ENCODE measurements around the gene SPSB3.

SPSB3 gene

GRCh38 chr16:1816396-1817275, 34.3 kb upstream of the SPSB3 start:
- TF ChIP-seq SIN3A (IDR thresholded peaks at IDR 0.05; ENCODE audit: borderline replicate concordance, insufficient read depth, low read length): no peak
- TF ChIP-seq FOXP2 (optimal IDR thresholded peaks at IDR 0.05; ENCODE audit: borderline replicate concordance, extremely low read depth, extremely low read length, insufficient read depth): no peak
- TF ChIP-seq TAF1 (IDR thresholded peaks at IDR 0.05; ENCODE audit: borderline replicate concordance, insufficient read depth, low read length): no peak
- TF ChIP-seq REST (IDR thresholded peaks at IDR 0.05; ENCODE audit: insufficient read depth in 1 of 2, low read depth in 2 of 2, low read length in 2 of 2): no peak
- TF ChIP-seq POLR2AphosphoS5 (IDR thresholded peaks at IDR 0.05; ENCODE audit: low read depth, low read length): no peak

DNA sequence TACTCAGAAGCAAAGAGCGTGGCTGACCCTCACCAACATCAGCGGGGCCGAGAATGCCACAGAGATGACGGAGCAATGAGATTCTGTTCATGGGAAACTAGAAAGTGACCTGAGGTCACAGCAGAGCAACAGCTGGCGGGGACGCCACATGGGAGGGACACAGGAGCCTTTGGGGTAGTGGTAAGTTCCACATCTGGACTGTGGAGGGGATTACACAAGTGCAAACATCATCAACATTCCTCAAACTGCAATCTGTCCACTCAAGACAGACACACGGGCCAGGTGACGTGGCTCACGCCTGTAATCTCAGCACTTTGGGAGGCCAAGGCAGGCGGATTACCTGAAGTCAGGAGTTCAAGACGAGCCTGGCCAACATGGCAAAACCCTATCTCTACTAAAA, 33.1 kb upstream of the SPSB3 start:
- TF ChIP-seq POLR2AphosphoS5 (IDR thresholded peaks at IDR 0.05; ENCODE audit: low read depth, low read length): no peak
- TF ChIP-seq TAF1 (IDR thresholded peaks at IDR 0.05; ENCODE audit: borderline replicate concordance, insufficient read depth, low read length): no peak
- no peak for TF ChIP-seq REST (IDR thresholded peaks at IDR 0.05; ENCODE audit: insufficient read depth in 1 of 2, low read depth in 2 of 2, low read length in 2 of 2)

GRCh38 chr16:1812732-1813163, 30.4 kb upstream of the SPSB3 start:
- TF ChIP-seq TAF1 (IDR thresholded peaks at IDR 0.05; ENCODE audit: borderline replicate concordance, insufficient read depth, low read length) (no peak), SIN3A (IDR thresholded peaks at IDR 0.05; ENCODE audit: borderline replicate concordance, insufficient read depth, low read length) (no peak), FOXP2 (optimal IDR thresholded peaks at IDR 0.05; ENCODE audit: borderline replicate concordance, extremely low read depth, extremely low read length, insufficient read depth) (no peak), POLR2AphosphoS5 (IDR thresholded peaks at IDR 0.05; ENCODE audit: low read depth, low read length) (no peak), REST (IDR thresholded peaks at IDR 0.05; ENCODE audit: insufficient read depth in 1 of 2, low read depth in 2 of 2, low read length in 2 of 2) (no peak)

- no peak for TF ChIP-seq SIN3A (IDR thresholded peaks at IDR 0.05; ENCODE audit: borderline replicate concordance, insufficient read depth, low read length)
- no peak for TF ChIP-seq POLR2AphosphoS5 (IDR thresholded peaks at IDR 0.05; ENCODE audit: low read depth, low read length)
- no peak for TF ChIP-seq REST (IDR thresholded peaks at IDR 0.05; ENCODE audit: insufficient read depth in 1 of 2, low read depth in 2 of 2, low read length in 2 of 2)
- no peak for TF ChIP-seq FOXP2 (optimal IDR thresholded peaks at IDR 0.05; ENCODE audit: borderline replicate concordance, extremely low read depth, extremely low read length, insufficient read depth)
- TF ChIP-seq TAF1 (IDR thresholded peaks at IDR 0.05; ENCODE audit: borderline replicate concordance, insufficient read depth, low read length): no peak
Measured at GRCh38 chr16:1810536-1810935, 28.2 kb upstream of the SPSB3 start.
